T-helper 2 cell (primary cell): Measurements from ENCODE around the gene MYO1A.
"Not testable (repeated sequence)": the region's sequence is repeated elsewhere in the genome, so short reads cannot be mapped to it uniquely, and the experiment has no call there.

Experiments
- DNase-seq, 5 experiments: peaks; one replicate each; pipeline versions ENCODE4 v3.0.0 to v3.0.0-alpha.2; 2012 to 2022

MYO1A gene

GRCh38 chr12:57087010-57087690 lies 37.2 kb upstream of the MYO1A start:
- peak; percentile 80 to 92 (median 87) for DNase-seq

GRCh38 chr12:57086493-57087009 lies 36.6 kb upstream of the MYO1A start:
- DNase-seq = peak in 4 of 5 experiments; percentile 31 to 58 (median 38)

GRCh38 chr12:57085999-57086492 lies 36.1 kb upstream of the MYO1A start:
- peak in 1 of 5 experiments; percentile 60 for DNase-seq

- no peak for DNase-seq
Measured at GRCh38 chr12:57080855-57081254, 30.9 kb upstream of the MYO1A start.

- no peak for DNase-seq
Measured at GRCh38 chr12:57079821-57080220, 29.9 kb upstream of the MYO1A start.

- peak; percentile 81 to 100 (median 94) for DNase-seq
Measured at GRCh38 chr12:57078519-57079404, 28.8 kb upstream of the MYO1A start, which contains the start of gene NEMP1. NEMP1 (minus strand) TSS chr12:57078791; CDS start chr12:57078745, 46 bp downstream.

GRCh38 chr12:57073566-57074450 lies 23.9 kb upstream of the MYO1A start:
- not testable (repeated sequence) for DNase-seq

- no peak for DNase-seq
Measured at GRCh38 chr12:57072661-57073060, 22.7 kb upstream of the MYO1A start.

- peak in 3 of 5 experiments; percentile 33 to 87 (median 56) for DNase-seq
Measured at GRCh38 chr12:57069523-57069922, 19.6 kb upstream of the MYO1A start.

- DNase-seq = no peak
Measured at GRCh38 chr12:57066245-57066644, 16.3 kb upstream of the MYO1A start.

- peak in 4 of 5 experiments; percentile 10 to 90 (median 48) for DNase-seq
Measured at GRCh38 chr12:57063991-57064685, 14.2 kb upstream of the MYO1A start.

GRCh38 chr12:57058454-57058853 lies 8.5 kb upstream of the MYO1A start:
- DNase-seq = no peak

GRCh38 chr12:57057067-57057751 lies 7.3 kb upstream of the MYO1A start:
- DNase-seq = no peak

- DNase-seq = no peak
Measured at GRCh38 chr12:57055824-57056223, 5.9 kb upstream of the MYO1A start.

GRCh38 chr12:57053901-57054300 lies 4.0 kb upstream of the MYO1A start:
- not testable (repeated sequence) for DNase-seq

GRCh38 chr12:57053146-57053545 lies 3.2 kb upstream of the MYO1A start:
- not testable (repeated sequence) for DNase-seq

- DNase-seq = no peak
Measured at GRCh38 chr12:57051011-57051410, 1.1 kb upstream of the MYO1A start.

- no peak for DNase-seq
Measured at GRCh38 chr12:57049119-57049446, 846 bp downstream of the MYO1A start.

- DNase-seq = peak in 1 of 5 experiments; percentile 19
Measured at GRCh38 chr12:57048423-57049118, 1.4 kb downstream of the MYO1A start.

- DNase-seq = no peak
Measured at GRCh38 chr12:57047981-57048380, 1.9 kb downstream of the MYO1A start.
